ENCODE data around the gene MCF2L.

The MCF2L gene

DNA sequence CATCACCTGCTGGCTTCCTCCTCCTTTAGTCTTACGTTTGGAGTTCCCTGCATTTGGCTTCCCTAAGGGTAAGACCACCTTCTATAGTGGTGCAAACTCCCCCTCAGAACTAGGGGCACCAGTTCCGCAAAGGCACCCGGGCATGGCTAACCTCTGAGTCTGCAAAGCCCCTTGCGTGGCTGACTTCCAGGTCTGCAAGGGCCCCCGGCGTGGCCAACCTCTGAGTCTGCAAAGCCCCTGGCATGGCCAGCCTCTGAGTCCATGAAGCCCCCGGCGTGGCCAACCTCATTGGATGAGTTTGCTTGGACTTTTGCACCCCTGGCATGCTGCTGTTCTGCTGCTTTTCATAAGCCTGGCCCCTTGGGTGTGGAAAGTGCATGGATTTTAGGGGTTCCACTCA lies 5.1 kb downstream of the MCF2L start:
- no peak overlapping the region for H3K4me3 ChIP-seq (ENCODE audit: low read depth, low read length)
- TF ChIP-seq, protein P1, sequence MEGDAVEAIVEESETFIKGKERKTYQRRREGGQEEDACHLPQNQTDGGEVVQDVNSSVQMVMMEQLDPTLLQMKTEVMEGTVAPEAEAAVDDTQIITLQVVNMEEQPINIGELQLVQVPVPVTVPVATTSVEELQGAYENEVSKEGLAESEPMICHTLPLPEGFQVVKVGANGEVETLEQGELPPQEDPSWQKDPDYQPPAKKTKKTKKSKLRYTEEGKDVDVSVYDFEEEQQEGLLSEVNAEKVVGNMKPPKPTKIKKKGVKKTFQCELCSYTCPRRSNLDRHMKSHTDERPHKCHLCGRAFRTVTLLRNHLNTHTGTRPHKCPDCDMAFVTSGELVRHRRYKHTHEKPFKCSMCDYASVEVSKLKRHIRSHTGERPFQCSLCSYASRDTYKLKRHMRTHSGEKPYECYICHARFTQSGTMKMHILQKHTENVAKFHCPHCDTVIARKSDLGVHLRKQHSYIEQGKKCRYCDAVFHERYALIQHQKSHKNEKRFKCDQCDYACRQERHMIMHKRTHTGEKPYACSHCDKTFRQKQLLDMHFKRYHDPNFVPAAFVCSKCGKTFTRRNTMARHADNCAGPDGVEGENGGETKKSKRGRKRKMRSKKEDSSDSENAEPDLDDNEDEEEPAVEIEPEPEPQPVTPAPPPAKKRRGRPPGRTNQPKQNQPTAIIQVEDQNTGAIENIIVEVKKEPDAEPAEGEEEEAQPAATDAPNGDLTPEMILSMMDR (IDR thresholded peaks at IDR 0.05; ENCODE audit: low read depth, low read length, missing control alignments): no peak
- in situ Hi-C loops (cut with HindIII; ENCODE audit: low sequenced_read_pairs): no loop called here
- no peak for DNase-seq (ENCODE audit: low read depth)

GRCh38 chr13:112974671-112975070 lies 5.7 kb downstream of the MCF2L start:
- H3K4me3 ChIP-seq (ENCODE audit: low read depth, low read length): no peak overlapping the region
- TF ChIP-seq, protein P1 (IDR thresholded peaks at IDR 0.05; ENCODE audit: low read depth, low read length, missing control alignments): no peak
- in situ Hi-C loops (cut with HindIII; ENCODE audit: low sequenced_read_pairs): no loop called here
- DNase-seq (ENCODE audit: low read depth): no peak

DNA sequence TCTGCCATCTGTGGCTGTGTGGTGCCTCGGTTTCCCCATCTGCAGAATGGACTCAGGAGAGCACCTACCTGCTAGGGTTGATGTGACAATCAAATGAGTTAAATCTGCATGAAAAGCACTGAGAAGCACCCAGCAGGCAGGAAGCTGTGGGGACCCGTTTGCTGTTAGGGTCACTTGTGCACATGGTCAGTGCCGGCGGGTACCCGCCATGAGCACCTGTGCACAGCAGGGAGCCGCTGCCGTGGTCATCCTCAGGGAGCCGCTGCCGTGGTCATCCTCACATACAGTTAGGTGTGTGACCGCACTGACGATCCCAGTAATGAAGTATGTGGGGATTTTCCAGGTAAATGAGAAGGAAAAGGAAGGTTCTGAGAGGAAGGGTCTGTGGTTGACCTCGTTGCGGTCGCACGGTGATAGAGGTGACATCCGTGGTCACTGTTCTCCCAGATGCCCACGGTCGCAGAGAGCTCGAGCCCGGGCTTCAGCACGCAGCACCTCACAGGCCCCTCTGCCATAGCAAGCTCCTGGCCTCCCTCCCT lies 6.5 kb downstream of the MCF2L start:
- in situ Hi-C loops (cut with HindIII; ENCODE audit: low sequenced_read_pairs): no loop called here
- DNase-seq (ENCODE audit: low read depth): no peak
- TF ChIP-seq, protein P1 (IDR thresholded peaks at IDR 0.05; ENCODE audit: low read depth, low read length, missing control alignments): no peak
- H3K4me3 ChIP-seq (ENCODE audit: low read depth, low read length): no peak overlapping the region

- no peak for DNase-seq (ENCODE audit: low read depth)
- in situ Hi-C loops (cut with HindIII; ENCODE audit: low sequenced_read_pairs): no loop called here
- TF ChIP-seq, protein P1 (IDR thresholded peaks at IDR 0.05; ENCODE audit: low read depth, low read length, missing control alignments): no peak
- no peak overlapping the region for H3K4me3 ChIP-seq (ENCODE audit: low read depth, low read length)
Observed at GRCh38 chr13:112976526-112976925, 7.5 kb downstream of the MCF2L start.

GRCh38 chr13:112977091-112977490 lies 8.1 kb downstream of the MCF2L start:
- DNase-seq (ENCODE audit: low read depth): no peak
- TF ChIP-seq, protein P1 (IDR thresholded peaks at IDR 0.05; ENCODE audit: low read depth, low read length, missing control alignments): no peak
- no peak overlapping the region for H3K4me3 ChIP-seq (ENCODE audit: low read depth, low read length)
- in situ Hi-C loops (cut with HindIII; ENCODE audit: low sequenced_read_pairs): no loop called here

DNA sequence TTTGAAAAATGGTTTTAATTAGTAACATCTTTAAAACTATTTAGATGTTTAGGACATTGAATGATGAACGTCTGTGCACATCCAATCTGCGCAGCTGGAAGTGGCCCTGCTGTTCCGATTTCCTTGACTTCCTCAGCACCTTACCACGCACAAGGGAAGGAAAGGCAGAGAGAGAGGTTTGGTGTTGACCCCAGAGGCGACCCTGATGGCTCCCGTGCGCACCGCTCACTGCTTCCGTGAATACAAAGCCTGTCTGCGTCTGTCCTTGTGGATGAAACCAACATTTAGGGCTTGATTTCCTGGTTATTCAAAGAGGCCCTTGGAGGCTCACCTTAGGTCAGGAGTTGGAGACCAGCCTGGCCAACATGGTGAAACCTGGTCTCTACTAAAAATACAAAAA lies 8.5 kb downstream of the MCF2L start:
- in situ Hi-C loops (cut with HindIII; ENCODE audit: low sequenced_read_pairs): no loop called here
- TF ChIP-seq, protein P1 (IDR thresholded peaks at IDR 0.05; ENCODE audit: low read depth, low read length, missing control alignments): no peak
- H3K4me3 ChIP-seq (ENCODE audit: low read depth, low read length): no peak overlapping the region
- no peak for DNase-seq (ENCODE audit: low read depth)

All from astrocyte of the cerebellum (primary cell).